SK-N-SH (cell line): ENCODE data around the gene LRP2BP. TPM values are rescaled to one million over a fixed set of nuclear protein-coding genes. Genes with fewer than 3 reads are reported as not detected.

Experiments
- CTCF ChIA-PET: fragments of 300-600, 350-600 bp; formaldehyde crosslinking; extraction: SDS; loops from one replicate; lab custom pipeline; 2021; lab: Yijun Ruan, JAX
- POLR2A ChIA-PET: fragments of 350-600 bp; sonication (Branson Sonifier 250); formaldehyde crosslinking; extraction: SDS; loops from one replicate; lab custom pipeline; 2020; ENCODE audit warnings: antibody characterized with exemption, inconsistent platforms; lab: Yijun Ruan, JAX
- DNase-seq: peaks from one replicate; pipeline ENCODE4 v3.0.0; 2012
- H2AFZ ChIP-seq: fragments of 200-600 bp; sonication (generic); 2 replicates; pipeline ENCODE4 v1.8.1; 2016; ENCODE audit warnings: antibody characterized with exemption, mild to moderate bottlenecking, low read depth
- H3F3A ChIP-seq: fragments of 200-600 bp; sonication (generic); replicated peaks from 2 replicates; pipeline ENCODE3; 2016; ENCODE audit warnings: antibody characterized with exemption, mild to moderate bottlenecking; ENCODE audit not compliant: insufficient read depth
- H3K27ac ChIP-seq, 2 experiments: fragments of 200-500 bp in 1 of 2; fragments of 200-600 bp in 1 of 2; sonication (Bioruptor generic) in 1 of 2; sonication (generic), shearing (Covaris generic) in 1 of 2; 2 replicates each; pipeline versions ENCODE4 v1.5.1 to v1.6.1; 2014 to 2016; ENCODE audit warnings: low read depth in 2 of 2, inconsistent platforms in 1 of 2, low read length in 1 of 2, mild to moderate bottlenecking in 1 of 2, mixed read lengths in 1 of 2
- H3K27me3 ChIP-seq: fragments of 200-600 bp; sonication (generic), shearing (Covaris generic); 2 replicates; pipeline ENCODE4 v1.6.1; 2016; ENCODE audit warnings: mixed run types; ENCODE audit not compliant: insufficient read depth
- H3K36me3 ChIP-seq, 2 experiments: fragments of 200-500 bp in 1 of 2; fragments of 200-600 bp in 1 of 2; sonication (Bioruptor generic) in 1 of 2; sonication (generic) in 1 of 2; replicated peaks in 1 of 2; 2 replicates each; pipeline versions ENCODE3 to v1.5.1; 2014 to 2016; ENCODE audit warnings: low read length in 1 of 2, mild to moderate bottlenecking in 1 of 2; ENCODE audit not compliant: insufficient read depth in 2 of 2, control insufficient read depth in 1 of 2
- H3K4me1 ChIP-seq, 2 experiments: fragments of 200-500 bp in 1 of 2; fragments of 200-600 bp in 1 of 2; sonication (Bioruptor generic) in 1 of 2; sonication (generic), shearing (Covaris generic) in 1 of 2; 2 replicates each; pipeline versions ENCODE4 v1.5.1 to v1.6.1; 2014 to 2016; ENCODE audit warnings: low read depth in 1 of 2, low read length in 1 of 2, mixed run types in 1 of 2; ENCODE audit not compliant: insufficient read depth in 2 of 2, control insufficient read depth in 1 of 2
- H3K4me2 ChIP-seq: fragments of 200-600 bp; sonication (generic), shearing (Covaris generic); 2 replicates; pipeline ENCODE4 v1.6.1; 2017; ENCODE audit warnings: mixed run types
- H3K4me3 ChIP-seq, 2 experiments: fragments of 200-500 bp in 1 of 2; fragments of 200-600 bp in 1 of 2; sonication (Bioruptor generic) in 1 of 2; sonication (generic), shearing (Covaris generic) in 1 of 2; 2 replicates each; pipeline versions ENCODE4 v1.5.1 to v1.8.1; 2014 to 2016; ENCODE audit warnings: low read depth in 2 of 2, inconsistent platforms in 1 of 2, low read length in 1 of 2, mild to moderate bottlenecking in 1 of 2, mixed read lengths in 1 of 2, moderate library complexity in 1 of 2
- H3K79me2 ChIP-seq: fragments of 200-600 bp; sonication (generic); 2 replicates; pipeline ENCODE4 v1.8.1; 2017; ENCODE audit warnings: mild to moderate bottlenecking; ENCODE audit not compliant: insufficient read depth
- H3K9ac ChIP-seq: fragments of 200-600 bp; sonication (generic); 2 replicates; pipeline ENCODE4 v1.6.1; 2017; ENCODE audit warnings: mixed run types
- H3K9me2 ChIP-seq: fragments of 200-600 bp; sonication (generic); 2 replicates; pipeline ENCODE4 v1.6.1; 2017; ENCODE audit warnings: mixed run types
- H3K9me3 ChIP-seq: fragments of 200-600 bp; sonication (generic); 2 replicates; pipeline ENCODE4 v1.6.1; 2017; ENCODE audit warnings: mixed run types, mild to moderate bottlenecking, moderate library complexity
- H4K20me1 ChIP-seq: fragments of 200-600 bp; sonication (generic); 2 replicates; pipeline ENCODE4 v1.6.1; 2017; ENCODE audit warnings: mild to moderate bottlenecking, mixed run types; ENCODE audit not compliant: insufficient read depth
- EP300 ChIP-seq, 2 experiments: IDR thresholded peaks; 2 replicates each; pipeline versions ENCODE4 v1.4.0 to v1.6.1; 2012; ENCODE audit warnings: borderline replicate concordance in 1 of 2, low read depth in 1 of 2, low read length in 1 of 2
- EZH2phosphoT487 ChIP-seq: fragments of 200-600 bp; sonication (generic); IDR thresholded peaks from 2 replicates; pipeline ENCODE4 v1.6.1; 2017; ENCODE audit warnings: low read depth, mixed run types, mild to moderate bottlenecking, antibody characterized with exemption, moderate library complexity, borderline replicate concordance
- FOSL2 ChIP-seq: IDR thresholded peaks from 2 replicates; pipeline ENCODE4 v1.4.0; 2012; ENCODE audit warnings: low read depth, mild to moderate bottlenecking, moderate library complexity, borderline replicate concordance
- GABPA ChIP-seq: IDR thresholded peaks from 2 replicates; pipeline ENCODE4 v1.4.0; 2012; ENCODE audit warnings: low read depth, mild to moderate bottlenecking
- MXI1 ChIP-seq: IDR thresholded peaks from 2 replicates; pipeline ENCODE4 v1.6.1; 2012; ENCODE audit warnings: mild to moderate bottlenecking, low read depth, low read length, improper control_type of control experiment
- NFIC ChIP-seq: IDR thresholded peaks from 2 replicates; pipeline ENCODE4 v1.4.0; 2012; ENCODE audit warnings: borderline replicate concordance
- NRF1 ChIP-seq: IDR thresholded peaks from 2 replicates; pipeline ENCODE4 v1.6.1; 2012; ENCODE audit warnings: low read depth, mild to moderate bottlenecking, low read length
- POLR2AphosphoS5 ChIP-seq: IDR thresholded peaks from 2 replicates; pipeline ENCODE4 v1.6.1; 2012; ENCODE audit warnings: low read depth, low read length
- RCOR1 ChIP-seq: fragments of 150-350 bp; IDR thresholded peaks from 2 replicates; pipeline ENCODE4 v1.6.1; 2017; ENCODE audit warnings: antibody characterized with exemption, low read length
- RFX5 ChIP-seq: IDR thresholded peaks from 2 replicates; pipeline ENCODE4 v1.6.1; 2012; ENCODE audit warnings: mild to moderate bottlenecking, improper control_type of control experiment, low read length
- SIN3A ChIP-seq: IDR thresholded peaks from 2 replicates; pipeline ENCODE4 v1.6.1; 2012; ENCODE audit warnings: low read depth, mild to moderate bottlenecking, low read length, moderate library complexity, borderline replicate concordance
- TAF1 ChIP-seq: IDR thresholded peaks from 2 replicates; pipeline ENCODE4 v1.6.1; 2012; ENCODE audit warnings: low read depth, mild to moderate bottlenecking, low read length, moderate library complexity, borderline replicate concordance
- TCF12 ChIP-seq: IDR thresholded peaks from 2 replicates; pipeline ENCODE4 v1.4.0; 2012
- TEAD4 ChIP-seq: IDR thresholded peaks from 2 replicates; pipeline ENCODE4 v1.4.0; 2012; ENCODE audit warnings: mild to moderate bottlenecking, borderline replicate concordance; ENCODE audit not compliant: insufficient read depth
- WGBS: methylation state at CpG from one replicate; pipeline ENCODE4 v1.1.6; 2017; ENCODE audit warnings: low lambda C conversion rate; 5-methylcytosine and 5-hydroxymethylcytosine counted together
- polyA plus RNA-seq, 3 experiments: library from polyadenylated mRNA; depleted of rRNA; stranded (reverse); fragments of >200 nt; gene quantifications; 2 replicates each; pipeline ENCODE4 v1.2.3, GENCODE V29; 2012
- TF ChIP-seq, protein P1 (sequence below): fragments of 200-600 bp; sonication (generic); IDR thresholded peaks from 2 replicates; pipeline ENCODE4 v1.6.1; 2017; ENCODE audit warnings: antibody characterized with exemption, mild to moderate bottlenecking, moderate library complexity
- TF ChIP-seq, protein P2 (sequence below): fragments of 150-350 bp; IDR thresholded peaks from 2 replicates; pipeline ENCODE4 v1.6.1; 2016; ENCODE audit warnings: mild to moderate bottlenecking, low read depth, low read length
- TF ChIP-seq, protein P3 (sequence below): fragments of 150-350 bp; IDR thresholded peaks from 2 replicates; pipeline ENCODE4 v1.6.1; 2017; ENCODE audit warnings: antibody characterized with exemption, low read length, low read depth, borderline replicate concordance
- TF ChIP-seq, protein P4 (sequence below): IDR thresholded peaks from 2 replicates; pipeline ENCODE4 v1.6.1; 2012; ENCODE audit warnings: mild to moderate bottlenecking, low read depth, low read length, moderate library complexity
- TF ChIP-seq, protein P5 (sequence below): IDR thresholded peaks from 2 replicates; pipeline ENCODE4 v1.4.0; 2012; ENCODE audit warnings: low read depth

The LRP2BP gene
- polyA plus RNA-seq, 1 of the 3 experiments (the other 2 are of a cell fraction), result 0.30 TPM

DNA sequence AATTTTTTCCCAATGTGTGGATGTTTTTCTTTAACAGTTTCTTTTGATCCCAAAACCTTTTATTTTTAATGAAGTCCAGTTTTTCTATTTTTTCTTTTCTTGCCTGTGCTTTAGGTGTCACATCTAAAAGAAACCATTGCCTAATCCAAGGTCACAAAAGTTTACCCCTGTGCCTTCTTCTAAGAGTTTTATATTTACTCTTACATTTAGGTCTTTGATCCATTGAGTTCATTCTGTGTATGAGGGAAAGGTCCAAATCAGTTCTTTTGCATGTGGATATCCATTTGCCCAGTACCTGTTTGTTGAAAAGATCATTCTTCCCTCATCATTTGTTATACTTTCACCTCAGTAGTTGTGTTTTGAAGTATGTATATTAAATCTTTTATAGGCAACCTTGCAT, 13.0 kb downstream of the LRP2BP start (continued):
- TF ChIP-seq, protein P1, sequence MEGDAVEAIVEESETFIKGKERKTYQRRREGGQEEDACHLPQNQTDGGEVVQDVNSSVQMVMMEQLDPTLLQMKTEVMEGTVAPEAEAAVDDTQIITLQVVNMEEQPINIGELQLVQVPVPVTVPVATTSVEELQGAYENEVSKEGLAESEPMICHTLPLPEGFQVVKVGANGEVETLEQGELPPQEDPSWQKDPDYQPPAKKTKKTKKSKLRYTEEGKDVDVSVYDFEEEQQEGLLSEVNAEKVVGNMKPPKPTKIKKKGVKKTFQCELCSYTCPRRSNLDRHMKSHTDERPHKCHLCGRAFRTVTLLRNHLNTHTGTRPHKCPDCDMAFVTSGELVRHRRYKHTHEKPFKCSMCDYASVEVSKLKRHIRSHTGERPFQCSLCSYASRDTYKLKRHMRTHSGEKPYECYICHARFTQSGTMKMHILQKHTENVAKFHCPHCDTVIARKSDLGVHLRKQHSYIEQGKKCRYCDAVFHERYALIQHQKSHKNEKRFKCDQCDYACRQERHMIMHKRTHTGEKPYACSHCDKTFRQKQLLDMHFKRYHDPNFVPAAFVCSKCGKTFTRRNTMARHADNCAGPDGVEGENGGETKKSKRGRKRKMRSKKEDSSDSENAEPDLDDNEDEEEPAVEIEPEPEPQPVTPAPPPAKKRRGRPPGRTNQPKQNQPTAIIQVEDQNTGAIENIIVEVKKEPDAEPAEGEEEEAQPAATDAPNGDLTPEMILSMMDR, result no peak
- no peak for TF ChIP-seq NFIC
- TF ChIP-seq, protein P2, sequence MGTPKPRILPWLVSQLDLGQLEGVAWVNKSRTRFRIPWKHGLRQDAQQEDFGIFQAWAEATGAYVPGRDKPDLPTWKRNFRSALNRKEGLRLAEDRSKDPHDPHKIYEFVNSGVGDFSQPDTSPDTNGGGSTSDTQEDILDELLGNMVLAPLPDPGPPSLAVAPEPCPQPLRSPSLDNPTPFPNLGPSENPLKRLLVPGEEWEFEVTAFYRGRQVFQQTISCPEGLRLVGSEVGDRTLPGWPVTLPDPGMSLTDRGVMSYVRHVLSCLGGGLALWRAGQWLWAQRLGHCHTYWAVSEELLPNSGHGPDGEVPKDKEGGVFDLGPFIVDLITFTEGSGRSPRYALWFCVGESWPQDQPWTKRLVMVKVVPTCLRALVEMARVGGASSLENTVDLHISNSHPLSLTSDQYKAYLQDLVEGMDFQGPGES, result no peak
- TF ChIP-seq, all 33 proteins: peak for 0

DNA sequence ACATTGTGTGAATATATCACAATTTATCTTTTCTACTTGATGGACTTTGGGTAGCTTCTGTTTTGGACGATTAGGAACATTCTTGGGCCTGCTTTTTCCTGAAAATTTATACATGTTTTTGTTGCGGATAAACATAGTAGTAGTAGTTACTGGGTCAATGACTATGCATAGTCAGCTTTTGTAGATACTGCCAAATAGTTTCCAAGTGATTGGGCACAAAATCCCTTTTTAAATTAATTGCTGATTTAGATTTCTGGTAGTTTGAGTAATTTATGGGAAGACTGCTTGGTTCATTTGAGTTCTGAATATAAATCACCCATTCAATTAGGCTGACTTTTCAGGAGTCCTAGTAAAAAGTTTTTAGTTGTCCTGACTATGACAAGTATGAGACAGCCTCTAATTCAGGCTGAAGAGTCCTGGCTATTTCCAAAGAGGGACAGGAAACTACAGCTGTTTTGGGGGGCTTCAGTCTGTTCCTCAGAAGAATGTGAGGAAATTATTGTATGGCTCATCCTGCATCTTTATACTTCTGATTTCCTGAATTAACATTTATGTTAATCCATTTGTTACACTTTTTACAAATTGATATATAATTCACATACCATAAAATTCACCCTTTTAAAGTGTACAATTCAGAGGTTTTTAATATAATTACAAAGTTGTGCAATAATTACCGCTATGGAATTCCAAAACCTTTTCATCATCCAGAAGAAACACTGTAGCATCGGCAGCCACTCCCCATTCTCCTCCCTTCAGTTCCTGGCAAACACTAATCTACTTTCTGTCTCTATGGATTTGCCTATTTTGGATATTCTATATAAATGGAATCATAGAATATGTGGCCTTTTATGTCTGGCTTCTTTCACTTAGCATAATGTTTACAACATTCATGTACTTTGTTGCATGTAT, 14.2 kb downstream of the LRP2BP start:
- no peak overlapping the region for H2AFZ ChIP-seq
- no peaks in the 10 kb centered on the region for H3K79me2 ChIP-seq
- H3K27me3 ChIP-seq, result no peaks in the 10 kb centered on the region
- TF ChIP-seq, protein P3, sequence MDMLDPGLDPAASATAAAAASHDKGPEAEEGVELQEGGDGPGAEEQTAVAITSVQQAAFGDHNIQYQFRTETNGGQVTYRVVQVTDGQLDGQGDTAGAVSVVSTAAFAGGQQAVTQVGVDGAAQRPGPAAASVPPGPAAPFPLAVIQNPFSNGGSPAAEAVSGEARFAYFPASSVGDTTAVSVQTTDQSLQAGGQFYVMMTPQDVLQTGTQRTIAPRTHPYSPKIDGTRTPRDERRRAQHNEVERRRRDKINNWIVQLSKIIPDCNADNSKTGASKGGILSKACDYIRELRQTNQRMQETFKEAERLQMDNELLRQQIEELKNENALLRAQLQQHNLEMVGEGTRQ, result no peak
- no peak for TF ChIP-seq EP300 (IDR thresholded peaks at IDR 0.05; ENCODE audit: borderline replicate concordance in 1 of 2, low read depth in 1 of 2, low read length in 1 of 2)
- no peak for TF ChIP-seq TEAD4
- no peak for TF ChIP-seq EZH2phosphoT487
- TF ChIP-seq MXI1, result no peak
- TF ChIP-seq, protein P4, sequence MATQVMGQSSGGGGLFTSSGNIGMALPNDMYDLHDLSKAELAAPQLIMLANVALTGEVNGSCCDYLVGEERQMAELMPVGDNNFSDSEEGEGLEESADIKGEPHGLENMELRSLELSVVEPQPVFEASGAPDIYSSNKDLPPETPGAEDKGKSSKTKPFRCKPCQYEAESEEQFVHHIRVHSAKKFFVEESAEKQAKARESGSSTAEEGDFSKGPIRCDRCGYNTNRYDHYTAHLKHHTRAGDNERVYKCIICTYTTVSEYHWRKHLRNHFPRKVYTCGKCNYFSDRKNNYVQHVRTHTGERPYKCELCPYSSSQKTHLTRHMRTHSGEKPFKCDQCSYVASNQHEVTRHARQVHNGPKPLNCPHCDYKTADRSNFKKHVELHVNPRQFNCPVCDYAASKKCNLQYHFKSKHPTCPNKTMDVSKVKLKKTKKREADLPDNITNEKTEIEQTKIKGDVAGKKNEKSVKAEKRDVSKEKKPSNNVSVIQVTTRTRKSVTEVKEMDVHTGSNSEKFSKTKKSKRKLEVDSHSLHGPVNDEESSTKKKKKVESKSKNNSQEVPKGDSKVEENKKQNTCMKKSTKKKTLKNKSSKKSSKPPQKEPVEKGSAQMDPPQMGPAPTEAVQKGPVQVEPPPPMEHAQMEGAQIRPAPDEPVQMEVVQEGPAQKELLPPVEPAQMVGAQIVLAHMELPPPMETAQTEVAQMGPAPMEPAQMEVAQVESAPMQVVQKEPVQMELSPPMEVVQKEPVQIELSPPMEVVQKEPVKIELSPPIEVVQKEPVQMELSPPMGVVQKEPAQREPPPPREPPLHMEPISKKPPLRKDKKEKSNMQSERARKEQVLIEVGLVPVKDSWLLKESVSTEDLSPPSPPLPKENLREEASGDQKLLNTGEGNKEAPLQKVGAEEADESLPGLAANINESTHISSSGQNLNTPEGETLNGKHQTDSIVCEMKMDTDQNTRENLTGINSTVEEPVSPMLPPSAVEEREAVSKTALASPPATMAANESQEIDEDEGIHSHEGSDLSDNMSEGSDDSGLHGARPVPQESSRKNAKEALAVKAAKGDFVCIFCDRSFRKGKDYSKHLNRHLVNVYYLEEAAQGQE, result no peak
- TF ChIP-seq FOSL2, result no peak
- TF ChIP-seq GABPA, result no peak
- no peak for TF ChIP-seq RCOR1
- TF ChIP-seq, protein P1, result no peak
- TF ChIP-seq POLR2AphosphoS5, result no peak
- TF ChIP-seq NRF1, result no peak
- TF ChIP-seq TAF1, result no peak
- no peak for TF ChIP-seq RFX5
- TF ChIP-seq, protein P5, sequence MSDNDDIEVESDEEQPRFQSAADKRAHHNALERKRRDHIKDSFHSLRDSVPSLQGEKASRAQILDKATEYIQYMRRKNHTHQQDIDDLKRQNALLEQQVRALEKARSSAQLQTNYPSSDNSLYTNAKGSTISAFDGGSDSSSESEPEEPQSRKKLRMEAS, result no peak
- no peak for TF ChIP-seq NFIC
- TF ChIP-seq TCF12, result no peak
- no peak for TF ChIP-seq SIN3A
- TF ChIP-seq, all 33 proteins: peak for 0
- H3K9me3 ChIP-seq, result no peaks in the 10 kb centered on the region
- H3K4me1 ChIP-seq, result peaks cover 2 to 7% of the 10 kb centered on the region in 2 experiments; a peak in 1 of 4 replicates
- H3K9ac ChIP-seq, result no peak overlapping the region
- CTCF ChIA-PET, result no interaction called here
- no peaks in the 10 kb centered on the region for H3K9me2 ChIP-seq
- H3F3A ChIP-seq, result no peaks in the 10 kb centered on the region
- no peak overlapping the region for H3K4me3 ChIP-seq
- H3K4me2 ChIP-seq, result no peak overlapping the region
- H3K27ac ChIP-seq, result no peak overlapping the region
- DNase-seq, result no peak
- WGBS, result 54% methylated on average over 4 of the region's 4 CpGs
- POLR2A ChIA-PET, result no interaction called here
- H3K36me3 ChIP-seq, result peaks cover 9 to 27% of the 10 kb centered on the region in 2 experiments
- H4K20me1 ChIP-seq, result no peaks in the 10 kb centered on the region
